VCaP (cell line): ENCODE results near the gene ANKDD1A.

Experiments
- H3K27ac ChIP-seq: fragments of 450-650 bp; 2 replicates; pipeline ENCODE4 v1.5.1; 2017
- CTCF ChIP-seq: fragments of 450-650 bp; conservative IDR thresholded peaks from 2 replicates; pipeline ENCODE4 v1.5.1; 2017; ENCODE audit warnings: mild to moderate bottlenecking, moderate library complexity

The ANKDD1A gene

GRCh38 chr15:64870353-64870752, 41.3 kb upstream of the ANKDD1A start:
- H3K27ac ChIP-seq: no peak overlapping the region
- TF ChIP-seq CTCF: no peak

- H3K27ac ChIP-seq: no peak overlapping the region
- no peak for TF ChIP-seq CTCF
Measured at GRCh38 chr15:64875641-64876223, 36.0 kb upstream of the ANKDD1A start.

GRCh38 chr15:64877435-64877834, 34.3 kb upstream of the ANKDD1A start:
- TF ChIP-seq CTCF: no peak
- H3K27ac ChIP-seq: no peak overlapping the region

- TF ChIP-seq CTCF: no peak
- H3K27ac ChIP-seq: no peak overlapping the region
Measured at GRCh38 chr15:64878705-64879104, 33.0 kb upstream of the ANKDD1A start.

GRCh38 chr15:64883100-64883581, 28.6 kb upstream of the ANKDD1A start:
- no peak overlapping the region for H3K27ac ChIP-seq
- no peak for TF ChIP-seq CTCF

- no peak overlapping the region for H3K27ac ChIP-seq
- no peak for TF ChIP-seq CTCF
Measured at GRCh38 chr15:64883997-64884511, 27.6 kb upstream of the ANKDD1A start.

- no peak for TF ChIP-seq CTCF
- no peak overlapping the region for H3K27ac ChIP-seq
Measured at GRCh38 chr15:64884679-64885078, 27.0 kb upstream of the ANKDD1A start.
